Stimulated activated CD4-positive, alpha-beta T cell treated with anti-CD3 and anti-CD28 coated beads, Interleukin-4, amount 100 ng/mL, for 48 hours (primary cell): ENCODE results near the gene HERC5.
"Not testable (repeated sequence)": the region's sequence is repeated elsewhere in the genome, so short reads cannot be mapped to it uniquely, and the experiment has no call there.

Source experiments
- DNase-seq, 2 donors: peaks; one replicate each; pipeline ENCODE4 v3.0.0-alpha.2; 2020; ENCODE audit warnings: low read depth in 2 of 2

HERC5 gene

GRCh38 chr4:88448211-88448765 is 8.6 kb upstream of the HERC5 start:
- DNase-seq, result not testable (repeated sequence)

GRCh38 chr4:88448889-88449288 is 8.0 kb upstream of the HERC5 start:
- DNase-seq, result no peak

- no peak for DNase-seq
Observed at GRCh38 chr4:88449290-88449689, 7.6 kb upstream of the HERC5 start.

GRCh38 chr4:88451205-88451604 is 5.7 kb upstream of the HERC5 start:
- DNase-seq, result no peak

GRCh38 chr4:88452912-88453311 is 4.0 kb upstream of the HERC5 start:
- no peak for DNase-seq

- DNase-seq, result peak; percentile 24 to 38
Observed at GRCh38 chr4:88457307-88458103, 586 bp downstream of the HERC5 start.

- no peak for DNase-seq
Observed at GRCh38 chr4:88458104-88458740, 1.3 kb downstream of the HERC5 start.

- no peak for DNase-seq
Observed at GRCh38 chr4:88465653-88466192, 8.8 kb downstream of the HERC5 start.

GRCh38 chr4:88467392-88467791 is 10.5 kb downstream of the HERC5 start:
- no peak for DNase-seq

GRCh38 chr4:88477229-88477860 is 20.4 kb downstream of the HERC5 start:
- no peak for DNase-seq

GRCh38 chr4:88478247-88478646 is 21.3 kb downstream of the HERC5 start:
- no peak for DNase-seq

GRCh38 chr4:88481537-88481936 is 24.6 kb downstream of the HERC5 start:
- no peak for DNase-seq

- no peak for DNase-seq
Observed at GRCh38 chr4:88489100-88489761, 32.3 kb downstream of the HERC5 start.

- DNase-seq, result no peak
Observed at GRCh38 chr4:88497859-88498409, 41.0 kb downstream of the HERC5 start.

- DNase-seq, result no peak
Observed at GRCh38 chr4:88503344-88503743, 46.4 kb downstream of the HERC5 start.

- DNase-seq, result no peak
Observed at GRCh38 chr4:88511236-88511635, 54.3 kb downstream of the HERC5 start.

GRCh38 chr4:88514557-88515511 is 57.9 kb downstream of the HERC5 start:
- DNase-seq, result no peak

GRCh38 chr4:88516746-88517145 is 59.8 kb downstream of the HERC5 start:
- DNase-seq, result no peak

GRCh38 chr4:88517825-88518224 is 60.9 kb downstream of the HERC5 start:
- DNase-seq, result no peak

GRCh38 chr4:88518911-88519310 is 62.0 kb downstream of the HERC5 start:
- DNase-seq, result no peak
